A204.1 (cell line): ENCODE results near the gene GBP3.
"Not testable (repeated sequence)": the region's sequence is repeated elsewhere in the genome, so short reads cannot be mapped to it uniquely, and the experiment has no call there.

Experiments
- FAIRE-seq: peaks from 2 replicates; lab custom pipeline; 2012; peaks lifted over from hg19 to GRCh38; lab: Jason Lieb, UNC

Gene GBP3

DNA sequence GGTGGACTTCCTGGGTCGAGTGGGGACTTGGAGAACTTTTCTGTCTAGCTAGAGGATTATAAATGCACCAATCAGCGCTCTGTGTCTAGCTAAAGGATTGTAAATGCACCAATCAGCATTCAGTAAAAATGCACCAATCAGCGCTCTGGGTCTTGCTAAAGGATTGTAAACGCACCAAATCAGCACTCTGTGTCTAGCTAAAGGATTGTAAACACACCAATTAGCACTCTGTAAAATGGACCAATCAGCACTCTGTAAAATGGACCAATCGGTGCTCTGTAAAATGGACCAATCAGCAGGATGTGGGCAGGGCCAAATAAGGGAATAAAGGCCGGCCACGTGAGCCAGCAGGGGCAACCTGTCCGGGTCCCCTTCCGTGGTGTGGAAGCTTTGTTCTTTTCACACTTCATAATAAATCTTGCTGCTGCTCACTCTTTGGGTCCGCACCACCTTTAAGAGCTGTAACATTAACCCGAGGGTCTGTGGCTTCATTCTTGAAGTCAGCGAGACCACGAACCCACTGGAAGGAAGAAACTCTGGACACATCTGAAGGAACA, 48.0 kb downstream of the GBP3 start:
- not testable (repeated sequence) for FAIRE-seq

DNA sequence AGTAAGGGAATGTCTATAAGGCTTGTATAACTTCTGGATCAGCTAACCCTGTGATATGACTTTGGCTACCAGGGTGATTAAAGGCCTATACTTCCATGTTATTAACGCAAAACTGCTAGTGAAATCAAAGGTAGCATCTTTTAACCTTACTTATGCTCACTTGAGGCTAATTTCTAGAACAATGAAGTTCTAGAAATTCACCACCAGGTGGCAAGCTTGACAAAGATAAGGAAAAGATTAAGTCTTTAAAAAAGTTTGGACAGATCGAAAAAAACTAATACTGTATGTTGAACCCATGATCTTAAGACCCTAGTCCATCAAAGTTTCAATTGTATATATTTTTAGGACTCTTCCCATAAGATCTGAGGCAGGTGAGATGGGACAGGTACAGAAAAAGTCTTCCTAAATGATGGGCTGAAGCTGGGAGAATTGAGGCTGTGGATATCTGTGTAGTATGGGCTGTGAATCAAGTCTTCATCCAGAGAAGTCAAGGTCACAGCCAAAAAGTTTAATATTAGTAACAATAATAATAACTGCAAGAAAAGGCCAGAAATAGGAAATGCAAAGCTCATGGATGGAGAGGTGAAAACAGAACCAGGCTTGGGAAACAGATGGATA, 49.0 kb downstream of the GBP3 start:
- FAIRE-seq: peak; percentile 93

DNA sequence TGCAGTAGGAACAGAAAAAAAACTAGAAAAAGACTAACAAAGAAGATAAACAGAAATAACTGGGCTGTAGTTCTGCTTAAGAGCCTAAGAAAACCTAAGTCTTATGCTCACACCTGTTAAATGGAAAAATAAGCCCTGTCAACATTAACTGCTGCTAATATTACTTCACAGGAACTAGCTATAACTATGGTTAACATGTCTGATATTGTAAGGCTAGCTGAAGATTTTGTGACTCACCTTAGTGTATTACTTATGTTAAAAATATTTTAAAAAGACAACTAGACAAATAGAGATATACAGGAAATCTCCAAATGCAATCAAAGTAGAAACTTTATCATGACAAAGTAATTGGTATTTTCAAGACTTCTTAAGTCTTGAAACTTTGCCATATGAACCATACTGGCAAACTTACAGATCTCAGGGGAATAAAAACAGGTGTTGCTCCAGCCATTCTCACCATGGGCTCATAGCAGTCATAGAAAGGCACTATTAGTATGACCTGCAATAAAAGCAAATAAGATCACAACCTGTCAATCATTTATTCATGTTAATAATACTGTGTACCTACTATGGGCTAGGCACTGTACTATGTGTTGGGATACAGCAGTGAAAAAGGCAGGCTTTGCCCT, 60.9 kb downstream of the GBP3 start:
- FAIRE-seq: no peak

GRCh38 chr1:88961081-88961480, 61.6 kb downstream of the GBP3 start:
- no peak for FAIRE-seq
